Measurements from ENCODE around the gene ABCB11.

DNA sequence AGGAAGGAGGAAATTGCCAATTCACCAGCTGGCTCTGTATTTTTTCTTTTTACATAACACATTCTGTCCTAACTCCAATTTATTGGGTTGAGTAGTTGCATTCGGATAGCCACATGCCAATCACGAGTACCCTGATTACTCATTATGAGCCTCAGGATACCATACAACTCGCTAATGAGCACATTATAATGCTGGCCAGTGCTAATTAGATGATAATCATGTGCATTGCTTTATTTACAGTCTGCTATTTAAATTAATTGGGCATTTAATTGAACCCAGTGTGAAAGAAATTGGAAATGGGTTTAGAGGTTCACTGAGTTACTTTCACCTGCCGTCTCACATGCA, 114.8 kb downstream of the ABCB11 start:
- TF ChIP-seq POLR2A (IDR thresholded peaks at IDR 0.05; ENCODE audit: low read length), result no peak
- no peak for TF ChIP-seq GATA1 (IDR thresholded peaks at IDR 0.05; ENCODE audit: low read depth, low read length)

All from erythroblast (primary cell).